Duodenal mucosa (tissue), 2 donors: ENCODE data around the gene LUZP4.
"Not testable (repeated sequence)": the region's sequence is repeated elsewhere in the genome, so short reads cannot be mapped to it uniquely, and the experiment has no call there.

Source experiments
- H3K27ac ChIP-seq: one replicate; pipeline ENCODE4 v1.7.0; 2013; ENCODE audit warnings: low read depth, low read length
- H3K27me3 ChIP-seq, 2 donors: one replicate each; pipeline ENCODE4 v1.7.0; 2013; ENCODE audit warnings: low read length in 2 of 2, control low read depth in 1 of 2; ENCODE audit not compliant: insufficient read depth in 2 of 2, control insufficient read depth in 1 of 2
- H3K36me3 ChIP-seq, 2 donors: one replicate each; pipeline ENCODE4 v1.7.0; 2013; ENCODE audit warnings: low read length in 2 of 2, control low read depth in 1 of 2; ENCODE audit not compliant: insufficient read depth in 2 of 2, control insufficient read depth in 1 of 2
- H3K4me1 ChIP-seq, 2 donors: one replicate each; pipeline ENCODE4 v1.7.0; 2013; ENCODE audit warnings: low read length in 2 of 2, control low read depth in 1 of 2; ENCODE audit not compliant: insufficient read depth in 2 of 2, control insufficient read depth in 1 of 2
- H3K4me3 ChIP-seq, 2 donors: one replicate each; pipeline ENCODE4 v1.7.0; 2013; ENCODE audit warnings: low read length in 2 of 2, low read depth in 1 of 2
- H3K9ac ChIP-seq, 2 donors: one replicate each; pipeline ENCODE4 v1.7.0; 2013; ENCODE audit warnings: low read length in 2 of 2, low read depth in 1 of 2
- H3K9me3 ChIP-seq, 2 donors: one replicate each; pipeline ENCODE4 v1.7.0; 2013; ENCODE audit warnings: low read length in 2 of 2, control low read depth in 1 of 2; ENCODE audit not compliant: control insufficient read depth in 1 of 2

The LUZP4 gene

DNA sequence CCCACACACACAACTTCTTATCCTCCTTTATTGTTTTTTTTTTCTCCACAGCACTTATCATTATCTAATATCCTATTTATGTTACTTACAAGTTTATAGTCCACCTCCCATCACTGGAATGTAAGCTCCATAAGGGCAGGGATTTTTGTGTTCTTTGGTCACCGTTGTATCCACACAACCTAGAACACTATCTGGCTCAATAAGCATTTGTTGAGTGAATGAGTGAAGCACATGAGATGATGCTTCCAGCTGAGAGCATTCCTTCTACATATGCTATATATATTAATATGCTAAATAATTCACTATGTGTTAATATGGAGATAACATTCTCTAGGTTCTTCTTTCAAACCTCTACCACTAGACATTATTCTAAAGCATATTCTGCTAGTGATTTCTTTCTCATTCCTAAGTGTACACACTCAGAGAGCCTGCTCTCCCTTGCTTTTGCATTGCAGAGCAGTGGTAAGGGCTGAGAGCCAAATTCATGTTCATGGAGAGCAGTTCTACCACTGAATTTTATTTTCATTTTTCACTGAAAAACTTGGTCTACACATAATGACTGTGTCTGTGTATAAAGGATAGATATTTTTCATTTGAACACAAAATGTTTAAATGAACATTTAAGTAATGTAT is 20.3 kb upstream of the LUZP4 start:
- no peak overlapping the region for H3K27ac ChIP-seq
- no peak overlapping the region for H3K4me3 ChIP-seq
- H3K4me1 ChIP-seq, result no peaks in the 10 kb centered on the region
- no peaks in the 10 kb centered on the region for H3K9me3 ChIP-seq
- no peak overlapping the region for H3K9ac ChIP-seq
- no peaks in the 10 kb centered on the region for H3K27me3 ChIP-seq
- no peaks in the 10 kb centered on the region for H3K36me3 ChIP-seq

DNA sequence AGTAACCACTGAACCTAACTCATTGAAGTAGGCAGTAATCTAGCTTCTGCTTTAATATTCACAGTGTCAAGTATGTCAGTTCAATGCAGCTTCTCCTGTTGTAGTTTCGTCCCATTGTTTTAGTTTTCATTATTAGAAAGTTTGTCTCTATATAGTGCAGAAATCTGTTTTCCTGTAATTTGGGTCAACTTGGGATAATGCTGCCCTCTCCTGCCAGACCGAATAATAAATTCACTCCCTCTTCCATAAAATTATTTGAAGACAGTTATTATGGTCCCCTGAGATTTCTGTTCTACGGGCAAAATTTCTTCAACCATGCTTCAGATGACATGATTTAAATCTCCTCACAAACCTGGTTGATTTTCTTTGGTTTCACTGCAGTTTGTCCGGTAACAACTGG is 4.6 kb upstream of the LUZP4 start:
- Histone ChIP-seq H3K4me3 (no peak overlapping the region), H3K36me3 (no peaks in the 10 kb centered on the region), H3K4me1 (no peaks in the 10 kb centered on the region), H3K9me3 (no peaks in the 10 kb centered on the region), H3K9ac (no peak overlapping the region), H3K27me3 (no peaks in the 10 kb centered on the region), H3K27ac (no peak overlapping the region)

DNA sequence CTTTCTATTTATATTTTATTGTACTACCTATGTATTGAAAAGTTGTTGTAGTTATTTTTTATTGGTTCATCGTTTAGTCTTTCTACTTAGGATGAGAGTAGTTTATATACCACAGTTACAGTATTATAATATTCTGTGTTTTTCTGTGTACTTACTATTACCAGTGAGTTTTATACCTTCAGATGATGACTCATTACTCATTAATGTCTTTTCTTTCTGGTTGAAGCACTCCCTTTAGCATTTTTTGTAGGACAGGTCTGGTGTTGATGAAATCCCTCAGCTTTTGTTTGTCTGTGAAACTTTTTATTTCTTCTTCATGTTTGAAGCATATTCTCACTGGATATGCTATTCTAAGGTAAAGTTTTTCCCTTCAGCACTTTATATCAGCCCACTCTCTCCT is 7.7 kb downstream of the LUZP4 start:
- Histone ChIP-seq H3K9ac (no peak overlapping the region), H3K4me1 (no peaks in the 10 kb centered on the region), H3K4me3 (no peak overlapping the region), H3K27ac (no peak overlapping the region), H3K36me3 (no peaks in the 10 kb centered on the region), H3K27me3 (no peaks in the 10 kb centered on the region), H3K9me3 (no peaks in the 10 kb centered on the region)

DNA sequence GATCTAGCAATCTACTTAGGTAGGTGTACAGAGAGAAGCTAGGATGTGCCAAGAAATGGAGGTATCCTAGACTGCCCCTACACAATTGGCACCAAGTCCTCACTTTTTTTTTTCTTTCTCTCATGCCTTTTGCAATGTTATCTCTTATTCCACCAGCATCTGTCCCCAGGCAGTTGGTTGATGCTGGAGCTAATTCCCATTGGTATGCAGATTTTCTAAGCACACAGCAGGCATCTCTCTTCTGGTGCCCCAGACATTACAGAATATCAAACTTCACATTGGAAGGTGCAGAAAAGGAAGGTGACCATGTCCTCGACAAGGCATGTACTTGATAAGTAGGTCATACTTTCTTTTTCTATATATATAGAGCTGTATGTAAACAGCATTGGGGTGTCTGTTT is 21.6 kb downstream of the LUZP4 start:
- Histone ChIP-seq H3K4me1 (no peaks in the 10 kb centered on the region), H3K36me3 (no peaks in the 10 kb centered on the region), H3K27me3 (no peaks in the 10 kb centered on the region), H3K9ac (no peak overlapping the region), H3K9me3 (no peaks in the 10 kb centered on the region), H3K27ac (no peak overlapping the region), H3K4me3 (no peak overlapping the region)

DNA sequence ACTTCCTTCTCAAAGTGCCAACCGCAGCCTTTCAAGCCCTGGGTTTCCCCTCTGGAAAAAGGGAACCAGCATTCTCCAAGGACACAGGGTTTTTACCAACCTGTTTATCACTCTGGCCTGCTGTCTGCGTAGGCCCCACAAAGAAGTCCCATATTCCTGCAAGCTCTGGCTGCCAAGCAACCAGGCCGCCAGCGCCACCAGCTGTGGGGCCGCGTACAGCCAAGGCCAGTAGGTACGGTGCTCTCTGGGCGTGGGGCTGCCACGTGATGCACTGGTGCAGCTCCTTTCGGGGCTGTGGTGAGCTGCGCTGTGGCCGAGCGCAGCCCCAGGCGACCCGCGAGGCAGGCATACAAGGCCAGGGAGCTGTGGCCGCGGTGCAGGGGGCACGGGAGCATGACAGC is 22.1 kb downstream of the LUZP4 start:
- no peak overlapping the region for H3K27ac ChIP-seq
- no peak overlapping the region for H3K9ac ChIP-seq
- no peaks in the 10 kb centered on the region for H3K36me3 ChIP-seq
- H3K4me1 ChIP-seq, result no peaks in the 10 kb centered on the region
- H3K4me3 ChIP-seq, result no peak overlapping the region
- H3K9me3 ChIP-seq, result no peaks in the 10 kb centered on the region
- no peaks in the 10 kb centered on the region for H3K27me3 ChIP-seq

DNA sequence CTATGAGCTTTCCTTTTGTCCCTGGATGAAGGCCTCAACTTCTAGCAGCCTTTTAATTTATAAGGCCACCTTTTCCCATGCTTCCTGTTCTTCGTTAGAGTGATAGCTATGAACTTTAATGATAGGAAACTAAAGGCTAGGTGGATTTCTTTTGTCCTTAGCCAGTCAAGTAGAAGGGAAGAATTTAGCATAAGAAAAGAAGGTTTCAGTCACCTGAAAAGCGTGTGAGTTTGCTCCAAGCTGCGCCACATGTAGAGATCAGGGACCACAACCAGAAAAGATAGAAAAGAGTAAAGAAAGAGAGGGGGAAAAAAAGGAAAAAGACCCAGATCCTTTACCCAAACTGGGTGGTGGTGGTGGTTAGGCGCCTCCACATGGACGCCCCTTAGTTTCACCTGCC is 28.6 kb downstream of the LUZP4 start:
- Histone ChIP-seq H3K27me3 (no peaks in the 10 kb centered on the region), H3K4me3 (no peak overlapping the region), H3K4me1 (no peaks in the 10 kb centered on the region), H3K27ac (no peak overlapping the region), H3K36me3 (no peaks in the 10 kb centered on the region), H3K9me3 (no peaks in the 10 kb centered on the region), H3K9ac (no peak overlapping the region)

DNA sequence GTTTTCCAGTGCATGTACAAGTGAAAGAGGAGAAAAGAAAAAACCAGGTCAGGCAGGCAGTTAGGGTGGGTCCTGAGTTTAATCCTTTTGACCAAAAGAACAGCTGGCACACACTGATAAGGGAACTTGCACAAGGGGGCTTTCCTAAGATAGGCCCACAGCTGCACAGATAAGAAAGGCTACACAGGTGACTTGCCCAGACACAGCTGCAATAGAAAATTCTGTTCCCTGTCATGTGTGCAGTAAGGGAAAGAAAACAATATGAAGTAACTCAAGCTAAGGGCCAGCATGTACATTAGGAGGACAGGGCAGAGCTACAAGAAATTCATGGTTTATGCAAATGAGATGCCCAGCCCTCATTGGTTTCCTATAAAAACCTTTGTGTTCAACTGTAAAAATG is 32.9 kb downstream of the LUZP4 start:
- Histone ChIP-seq H3K27ac (no peak overlapping the region), H3K27me3 (no peaks in the 10 kb centered on the region), H3K4me3 (no peak overlapping the region), H3K36me3 (no peaks in the 10 kb centered on the region), H3K9ac (no peak overlapping the region), H3K9me3 (no peaks in the 10 kb centered on the region), H3K4me1 (no peaks in the 10 kb centered on the region)

DNA sequence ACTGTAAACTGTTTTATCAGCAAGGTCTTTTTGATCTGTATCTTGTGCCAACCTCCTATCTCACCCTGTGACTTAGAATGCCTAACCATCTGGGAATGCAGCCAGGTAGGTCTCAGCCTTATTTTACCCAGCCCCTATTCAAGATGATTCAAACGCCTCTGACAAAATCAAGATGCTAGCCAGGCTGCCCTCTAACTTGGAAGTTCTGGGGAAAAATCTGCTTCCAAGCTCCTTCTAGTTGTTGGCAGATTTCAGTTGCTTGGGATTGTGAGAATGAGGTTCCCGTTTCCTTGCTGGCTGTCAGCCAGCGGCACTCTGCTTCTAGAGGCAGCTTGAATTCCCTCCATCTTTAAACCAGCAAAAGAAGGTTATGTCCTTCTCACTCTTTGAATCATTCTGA is 34.7 kb downstream of the LUZP4 start:
- Histone ChIP-seq H3K36me3 (no peaks in the 10 kb centered on the region), H3K27me3 (no peaks in the 10 kb centered on the region), H3K4me3 (no peak overlapping the region), H3K9ac (no peak overlapping the region), H3K4me1 (no peaks in the 10 kb centered on the region), H3K27ac (no peak overlapping the region), H3K9me3 (no peaks in the 10 kb centered on the region)

DNA sequence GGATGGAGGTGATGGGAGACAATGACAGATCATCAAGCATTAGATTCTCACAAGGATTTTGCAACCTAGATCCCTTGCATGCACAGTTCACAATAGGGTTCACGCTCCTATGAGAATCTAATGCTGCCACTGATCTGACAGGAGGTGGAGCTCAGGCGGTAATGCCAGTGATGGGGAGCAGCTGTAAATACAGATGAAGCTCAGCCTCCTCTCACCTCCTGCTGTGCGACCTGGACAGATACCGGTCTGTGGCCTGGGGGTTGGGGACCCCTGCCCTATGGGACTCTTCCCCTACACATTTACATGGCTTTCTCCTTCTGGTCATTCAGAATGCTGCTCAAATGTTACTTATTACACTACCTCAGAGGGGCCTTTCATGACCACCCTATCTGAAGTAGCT is 39.8 kb downstream of the LUZP4 start:
- not testable (repeated sequence) for H3K27ac ChIP-seq, H3K36me3 ChIP-seq, H3K9ac ChIP-seq, H3K27me3 ChIP-seq, H3K4me3 ChIP-seq, H3K4me1 ChIP-seq, H3K9me3 ChIP-seq

DNA sequence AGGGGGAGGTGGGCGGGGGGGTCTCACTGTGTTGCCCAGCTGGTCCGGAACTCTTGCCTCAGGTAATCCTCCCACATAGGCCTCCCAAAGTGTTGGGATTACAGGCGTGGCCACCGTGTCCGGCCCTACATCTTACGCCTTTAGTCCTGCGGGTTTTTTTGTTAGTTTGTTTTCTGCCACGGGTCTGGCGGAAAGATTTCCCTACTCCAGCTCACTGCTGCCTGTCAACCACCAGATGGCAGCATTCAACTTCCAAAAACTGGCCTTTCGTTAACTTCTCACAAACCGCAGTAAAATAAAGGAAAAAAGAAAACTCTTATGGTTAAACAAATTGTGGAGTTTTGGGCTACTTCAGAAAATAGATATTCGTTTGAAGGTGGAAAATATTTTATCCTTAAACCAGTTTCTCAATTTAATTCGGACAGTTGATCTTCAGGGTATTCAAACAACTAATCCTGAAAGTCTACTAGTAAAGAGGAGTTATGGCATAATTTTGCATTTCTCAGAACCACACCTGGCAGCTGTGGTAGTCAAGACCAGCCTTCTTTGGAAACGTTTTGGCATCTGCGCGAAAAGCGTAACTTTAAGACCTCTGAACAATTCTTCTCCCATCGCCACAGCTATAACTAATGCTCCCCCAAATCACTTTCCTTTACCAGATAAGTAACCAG is 41.1 kb downstream of the LUZP4 start:
- H3K27me3 ChIP-seq, result no peaks in the 10 kb centered on the region
- no peak overlapping the region for H3K4me3 ChIP-seq
- no peaks in the 10 kb centered on the region for H3K9me3 ChIP-seq
- H3K4me1 ChIP-seq, result no peaks in the 10 kb centered on the region
- no peak overlapping the region for H3K9ac ChIP-seq
- no peak overlapping the region for H3K27ac ChIP-seq
- H3K36me3 ChIP-seq, result no peaks in the 10 kb centered on the region
